ENCODE measurements around the gene NT5C1B. TPM values are rescaled to one million over a fixed set of nuclear protein-coding genes. Genes with fewer than 3 reads are reported as not detected.
A peak's percentile ranks its signal among the peaks of the same experiment; 100 is the strongest.

The NT5C1B gene
- total RNA-seq, 4 donors from 2014 or later = not detected

DNA sequence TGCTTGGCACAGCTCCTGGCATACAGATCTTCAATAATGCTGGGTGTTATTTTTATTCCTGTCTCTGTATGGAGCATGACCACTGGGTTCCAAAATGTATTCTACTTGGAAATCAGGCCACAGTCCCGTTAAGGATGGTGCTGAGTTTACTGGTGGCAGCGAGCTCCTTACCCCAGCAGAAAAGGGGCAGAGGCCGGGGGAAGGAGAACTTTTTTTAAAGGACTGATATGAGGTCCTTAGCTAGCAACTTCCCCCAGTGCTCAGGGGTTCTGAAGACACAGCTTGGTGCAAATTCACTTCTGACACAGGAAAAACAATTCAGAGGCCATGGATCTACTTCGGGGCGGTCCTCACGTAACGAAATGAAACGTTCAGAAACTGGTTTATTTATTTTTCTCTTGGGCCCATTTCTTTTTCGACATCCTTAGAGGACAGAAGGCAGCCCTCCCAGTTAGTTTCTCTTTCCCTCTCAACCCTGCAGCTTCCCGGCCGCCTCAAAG lies 29.8 kb downstream of the NT5C1B start:
- H3K4me1 ChIP-seq = peaks cover 0 to 22% (median 0%) of the 10 kb centered on the region in 4 donors
- no peak for TF ChIP-seq POLR2A (IDR thresholded peaks at IDR 0.05)
- TF ChIP-seq, protein P1, sequence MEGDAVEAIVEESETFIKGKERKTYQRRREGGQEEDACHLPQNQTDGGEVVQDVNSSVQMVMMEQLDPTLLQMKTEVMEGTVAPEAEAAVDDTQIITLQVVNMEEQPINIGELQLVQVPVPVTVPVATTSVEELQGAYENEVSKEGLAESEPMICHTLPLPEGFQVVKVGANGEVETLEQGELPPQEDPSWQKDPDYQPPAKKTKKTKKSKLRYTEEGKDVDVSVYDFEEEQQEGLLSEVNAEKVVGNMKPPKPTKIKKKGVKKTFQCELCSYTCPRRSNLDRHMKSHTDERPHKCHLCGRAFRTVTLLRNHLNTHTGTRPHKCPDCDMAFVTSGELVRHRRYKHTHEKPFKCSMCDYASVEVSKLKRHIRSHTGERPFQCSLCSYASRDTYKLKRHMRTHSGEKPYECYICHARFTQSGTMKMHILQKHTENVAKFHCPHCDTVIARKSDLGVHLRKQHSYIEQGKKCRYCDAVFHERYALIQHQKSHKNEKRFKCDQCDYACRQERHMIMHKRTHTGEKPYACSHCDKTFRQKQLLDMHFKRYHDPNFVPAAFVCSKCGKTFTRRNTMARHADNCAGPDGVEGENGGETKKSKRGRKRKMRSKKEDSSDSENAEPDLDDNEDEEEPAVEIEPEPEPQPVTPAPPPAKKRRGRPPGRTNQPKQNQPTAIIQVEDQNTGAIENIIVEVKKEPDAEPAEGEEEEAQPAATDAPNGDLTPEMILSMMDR (IDR thresholded peaks at IDR 0.05) = no peak
- H3K36me3 ChIP-seq = peaks cover 0 to 11% (median 0%) of the 10 kb centered on the region in 3 donors
- no peaks in the 10 kb centered on the region for H3K9me3 ChIP-seq
- H3K27ac ChIP-seq = peak overlapping the region; percentile 97 to 99 (median 98)
- H3K27me3 ChIP-seq = no peaks in the 10 kb centered on the region
- H3K4me3 ChIP-seq = peak overlapping the region; percentile 80 to 95 (median 90)
- DNase-seq = peak in 1 of 3 donors; percentile 46

DNA sequence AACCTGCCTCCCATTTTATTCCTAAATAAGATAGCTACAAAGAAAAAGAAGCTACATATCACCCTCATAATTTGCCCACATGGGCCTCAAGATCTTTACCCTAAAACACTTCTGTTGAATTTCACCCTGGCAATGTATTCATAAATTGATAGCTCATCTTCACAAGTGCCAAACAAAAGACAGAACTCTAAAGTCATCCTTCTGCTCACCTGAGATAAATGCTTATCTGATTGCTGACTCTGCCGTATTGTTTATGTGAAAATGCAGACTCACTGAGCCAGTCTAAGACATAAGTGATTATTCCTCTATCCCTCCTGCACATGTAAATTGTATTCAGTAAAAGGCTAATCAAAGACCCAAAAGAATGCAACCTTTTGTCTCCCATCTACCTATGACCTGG lies 30.9 kb downstream of the NT5C1B start:
- Histone ChIP-seq H3K36me3 (peaks cover 0 to 11% (median 0%) of the 10 kb centered on the region in 3 donors), H3K4me1 (peaks cover 0 to 22% (median 0%) of the 10 kb centered on the region in 4 donors), H3K27ac (no peak overlapping the region), H3K9me3 (no peaks in the 10 kb centered on the region), H3K27me3 (no peaks in the 10 kb centered on the region), H3K4me3 (no peak overlapping the region)
- no peak for DNase-seq
- TF ChIP-seq, protein P1 (IDR thresholded peaks at IDR 0.05) = no peak
- no peak for TF ChIP-seq POLR2A (IDR thresholded peaks at IDR 0.05)

GRCh38 chr2:18557121-18557520 lies 32.2 kb downstream of the NT5C1B start:
- no peaks in the 10 kb centered on the region for H3K9me3 ChIP-seq
- no peaks in the 10 kb centered on the region for H3K27me3 ChIP-seq
- TF ChIP-seq, protein P1 (IDR thresholded peaks at IDR 0.05) = no peak
- no peak for TF ChIP-seq POLR2A (IDR thresholded peaks at IDR 0.05)
- peaks cover 0 to 22% (median 0%) of the 10 kb centered on the region in 4 donors for H3K4me1 ChIP-seq
- peaks cover 0 to 11% (median 0%) of the 10 kb centered on the region in 3 donors for H3K36me3 ChIP-seq
- no peak overlapping the region for H3K4me3 ChIP-seq
- H3K27ac ChIP-seq = no peak overlapping the region
- DNase-seq = no peak

DNA sequence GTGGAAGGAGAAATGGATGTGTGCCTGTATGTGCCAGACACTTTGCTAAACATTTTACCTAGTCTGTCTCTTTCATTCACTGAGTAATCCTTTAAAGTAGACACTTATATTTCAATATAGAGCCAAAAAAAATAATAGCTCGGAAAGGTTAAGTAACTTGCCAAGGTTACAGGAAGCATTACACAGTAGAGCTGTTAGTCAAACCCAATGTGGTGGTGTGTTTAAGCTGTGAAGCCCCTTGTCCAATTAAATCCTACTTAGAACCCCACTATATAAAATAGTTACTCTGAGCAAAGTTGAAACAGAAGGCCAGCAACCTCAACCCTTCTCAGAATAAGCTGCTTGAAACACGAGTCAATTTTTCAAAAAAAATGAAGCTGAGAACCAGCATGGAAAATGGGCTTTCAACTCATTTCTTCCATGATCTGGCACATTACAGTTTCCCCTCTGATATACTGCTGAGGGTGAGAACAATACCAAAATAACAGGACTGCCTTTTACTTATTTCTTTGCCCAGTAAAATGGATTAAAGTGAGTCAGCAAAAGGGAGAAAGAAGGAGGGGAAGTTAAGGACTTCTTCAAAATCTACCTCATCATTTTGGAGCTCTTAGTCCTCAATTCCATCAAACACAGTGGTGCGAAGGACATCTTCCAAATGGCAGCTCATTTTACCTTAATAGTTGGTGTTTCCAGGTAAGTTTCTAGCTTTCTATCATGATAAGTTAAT lies 36.9 kb downstream of the NT5C1B start:
- Histone ChIP-seq H3K27ac (no peak overlapping the region), H3K4me1 (no peaks in the 10 kb centered on the region), H3K9me3 (no peaks in the 10 kb centered on the region), H3K36me3 (peaks cover 0 to 11% (median 0%) of the 10 kb centered on the region in 3 donors), H3K27me3 (no peaks in the 10 kb centered on the region), H3K4me3 (no peak overlapping the region)
- no peak for TF ChIP-seq POLR2A (IDR thresholded peaks at IDR 0.05)
- TF ChIP-seq, protein P1 (IDR thresholded peaks at IDR 0.05) = no peak
- DNase-seq = no peak

DNA sequence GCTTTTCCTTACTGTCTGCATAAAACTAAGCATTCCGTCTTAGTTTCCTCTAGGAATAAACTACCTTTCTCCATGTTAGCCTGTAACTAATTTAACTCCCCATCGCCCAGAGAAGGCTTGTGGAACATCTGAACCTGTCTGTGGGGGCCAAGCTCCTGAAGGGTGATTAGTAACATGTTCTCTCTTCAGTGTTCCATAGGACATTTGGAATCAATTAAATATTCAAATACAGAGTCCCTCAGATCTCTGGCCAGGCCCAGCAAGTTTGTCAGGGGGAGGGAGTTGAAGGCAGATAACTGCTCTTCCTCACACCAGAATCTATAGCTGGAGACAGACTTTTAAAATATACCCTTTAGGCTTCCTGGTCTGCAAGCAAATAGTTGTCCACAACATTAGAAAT lies 37.7 kb downstream of the NT5C1B start:
- no peaks in the 10 kb centered on the region for H3K9me3 ChIP-seq
- H3K4me3 ChIP-seq = no peak overlapping the region
- no peak overlapping the region for H3K27ac ChIP-seq
- no peaks in the 10 kb centered on the region for H3K27me3 ChIP-seq
- TF ChIP-seq, protein P1 (IDR thresholded peaks at IDR 0.05) = no peak
- TF ChIP-seq POLR2A (IDR thresholded peaks at IDR 0.05) = no peak
- H3K36me3 ChIP-seq = peaks cover 0 to 11% (median 0%) of the 10 kb centered on the region in 3 donors
- H3K4me1 ChIP-seq = no peaks in the 10 kb centered on the region
- no peak for DNase-seq

Measured in Peyer's patch (tissue), 4 donors.